ENCODE data around the gene PSIP1.

PSIP1 gene

GRCh38 chr9:15482146-15482545 lies 28.6 kb downstream of the PSIP1 start:
- Histone ChIP-seq H3K27me3 (ENCODE audit: insufficient read depth, low read length, poor library complexity, severe bottlenecking) (no peaks in the 10 kb centered on the region), H3K36me3 (ENCODE audit: insufficient read depth, low read length) (peaks cover 75% of the 10 kb centered on the region), H3K79me2 (ENCODE audit: insufficient read depth, low read length) (peaks cover 19% of the 10 kb centered on the region), H3K9ac (ENCODE audit: low read depth, low read length, poor library complexity, severe bottlenecking) (no peak overlapping the region), H3K4me2 (ENCODE audit: low read depth, low read length, poor library complexity, severe bottlenecking) (no peak overlapping the region), H3K9me2 (replicated peaks; ENCODE audit: low read depth, low read length) (no peaks in the 10 kb centered on the region), H3K9me3 (ENCODE audit: insufficient read depth, low read depth, low read length) (no peaks in the 10 kb centered on the region), H2AFZ (ENCODE audit: low read length) (no peak overlapping the region), H3K4me3 (ENCODE audit: low read length, poor library complexity, severe bottlenecking) (no peak overlapping the region), H3K4me1 (ENCODE audit: insufficient read depth, low read length, poor library complexity, severe bottlenecking) (no peaks in the 10 kb centered on the region), H3F3A (ENCODE audit: low read depth) (0 out of 2 replicates have a peak, but pooled peaks cover 9% of the 10 kb centered on the region), H4K20me1 (ENCODE audit: insufficient read depth, low read length, poor library complexity, severe bottlenecking) (peaks cover 42% of the 10 kb centered on the region)
- TF ChIP-seq CTCF (conservative IDR thresholded peaks at IDR 0.05; ENCODE audit: low read length): no peak
- no peak for TF ChIP-seq EZH2phosphoT487 (IDR thresholded peaks at IDR 0.05; ENCODE audit: borderline replicate concordance)

GRCh38 chr9:15480028-15480427 lies 30.7 kb downstream of the PSIP1 start:
- Histone ChIP-seq H3K4me2 (ENCODE audit: low read depth, low read length, poor library complexity, severe bottlenecking) (no peak overlapping the region), H3K4me1 (ENCODE audit: insufficient read depth, low read length, poor library complexity, severe bottlenecking) (no peaks in the 10 kb centered on the region), H4K20me1 (ENCODE audit: insufficient read depth, low read length, poor library complexity, severe bottlenecking) (peaks cover 34% of the 10 kb centered on the region), H3K27me3 (ENCODE audit: insufficient read depth, low read length, poor library complexity, severe bottlenecking) (no peaks in the 10 kb centered on the region), H3K9ac (ENCODE audit: low read depth, low read length, poor library complexity, severe bottlenecking) (no peak overlapping the region), H3F3A (ENCODE audit: low read depth) (0 out of 2 replicates have a peak, but pooled peaks cover 6% of the 10 kb centered on the region), H2AFZ (ENCODE audit: low read length) (no peak overlapping the region), H3K9me2 (replicated peaks; ENCODE audit: low read depth, low read length) (no peaks in the 10 kb centered on the region), H3K4me3 (ENCODE audit: low read length, poor library complexity, severe bottlenecking) (no peak overlapping the region), H3K9me3 (ENCODE audit: insufficient read depth, low read depth, low read length) (no peaks in the 10 kb centered on the region), H3K79me2 (ENCODE audit: insufficient read depth, low read length) (peaks cover 22% of the 10 kb centered on the region), H3K36me3 (ENCODE audit: insufficient read depth, low read length) (peaks cover 79% of the 10 kb centered on the region)
- TF ChIP-seq CTCF (conservative IDR thresholded peaks at IDR 0.05; ENCODE audit: low read length): no peak
- TF ChIP-seq EZH2phosphoT487 (IDR thresholded peaks at IDR 0.05; ENCODE audit: borderline replicate concordance): no peak

GRCh38 chr9:15475923-15476536 lies 34.7 kb downstream of the PSIP1 start:
- H3K36me3 ChIP-seq (ENCODE audit: insufficient read depth, low read length): peaks cover 78% of the 10 kb centered on the region

More at GRCh38 chr9:15475923-15476536, 34.7 kb downstream of the PSIP1 start:
- no peaks in the 10 kb centered on the region for H3K27me3 ChIP-seq (ENCODE audit: insufficient read depth, low read length, poor library complexity, severe bottlenecking)
- H3F3A ChIP-seq (ENCODE audit: low read depth): 0 out of 2 replicates have a peak, but pooled peaks cover 2% of the 10 kb centered on the region
- no peaks in the 10 kb centered on the region for H3K4me1 ChIP-seq (ENCODE audit: insufficient read depth, low read length, poor library complexity, severe bottlenecking)
- no peaks in the 10 kb centered on the region for H3K9me2 ChIP-seq (replicated peaks; ENCODE audit: low read depth, low read length)
- no peak overlapping the region for H3K4me3 ChIP-seq (ENCODE audit: low read length, poor library complexity, severe bottlenecking)
- no peaks in the 10 kb centered on the region for H3K9me3 ChIP-seq (ENCODE audit: insufficient read depth, low read depth, low read length)
- no peak overlapping the region for H3K9ac ChIP-seq (ENCODE audit: low read depth, low read length, poor library complexity, severe bottlenecking)
- H3K4me2 ChIP-seq (ENCODE audit: low read depth, low read length, poor library complexity, severe bottlenecking): no peak overlapping the region
- H2AFZ ChIP-seq (ENCODE audit: low read length): no peak overlapping the region
- peaks cover 14% of the 10 kb centered on the region for H4K20me1 ChIP-seq (ENCODE audit: insufficient read depth, low read length, poor library complexity, severe bottlenecking)
- H3K79me2 ChIP-seq (ENCODE audit: insufficient read depth, low read length): peaks cover 17% of the 10 kb centered on the region; the same call in 1 of the 2 replicates
- no peak for TF ChIP-seq EZH2phosphoT487 (IDR thresholded peaks at IDR 0.05; ENCODE audit: borderline replicate concordance)
- no peak for TF ChIP-seq CTCF (conservative IDR thresholded peaks at IDR 0.05; ENCODE audit: low read length)

Data from Loucy (cell line).